ENCODE data around the gene CABLES2.

DNA sequence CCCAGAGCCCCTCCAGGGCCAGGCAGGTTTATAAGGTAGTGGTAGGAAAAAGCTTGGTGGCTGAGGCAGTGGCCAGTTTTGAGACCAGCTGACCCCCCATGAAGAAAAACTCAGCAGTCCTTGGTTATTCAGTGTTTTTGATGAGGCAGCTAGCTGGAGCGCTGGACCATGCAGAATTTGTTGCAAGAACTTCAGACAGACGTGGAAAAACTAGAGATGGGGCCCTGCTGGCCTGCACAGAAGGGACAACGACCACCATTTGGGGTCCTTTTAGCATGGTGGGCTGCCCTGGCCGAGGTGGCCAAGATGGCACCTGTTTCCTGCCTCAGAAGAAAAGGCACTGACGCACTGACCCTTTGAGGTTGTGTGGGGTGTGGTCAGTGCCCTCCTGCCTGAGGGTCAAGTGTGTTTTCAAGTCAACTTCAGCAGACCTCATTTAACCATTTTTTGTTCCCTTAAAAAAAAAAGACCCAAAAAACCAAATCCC lies 17.4 kb downstream of the CABLES2 start:
- TF ChIP-seq POLR2A (IDR thresholded peaks at IDR 0.05), result no peak
- TF ChIP-seq, protein P1, sequence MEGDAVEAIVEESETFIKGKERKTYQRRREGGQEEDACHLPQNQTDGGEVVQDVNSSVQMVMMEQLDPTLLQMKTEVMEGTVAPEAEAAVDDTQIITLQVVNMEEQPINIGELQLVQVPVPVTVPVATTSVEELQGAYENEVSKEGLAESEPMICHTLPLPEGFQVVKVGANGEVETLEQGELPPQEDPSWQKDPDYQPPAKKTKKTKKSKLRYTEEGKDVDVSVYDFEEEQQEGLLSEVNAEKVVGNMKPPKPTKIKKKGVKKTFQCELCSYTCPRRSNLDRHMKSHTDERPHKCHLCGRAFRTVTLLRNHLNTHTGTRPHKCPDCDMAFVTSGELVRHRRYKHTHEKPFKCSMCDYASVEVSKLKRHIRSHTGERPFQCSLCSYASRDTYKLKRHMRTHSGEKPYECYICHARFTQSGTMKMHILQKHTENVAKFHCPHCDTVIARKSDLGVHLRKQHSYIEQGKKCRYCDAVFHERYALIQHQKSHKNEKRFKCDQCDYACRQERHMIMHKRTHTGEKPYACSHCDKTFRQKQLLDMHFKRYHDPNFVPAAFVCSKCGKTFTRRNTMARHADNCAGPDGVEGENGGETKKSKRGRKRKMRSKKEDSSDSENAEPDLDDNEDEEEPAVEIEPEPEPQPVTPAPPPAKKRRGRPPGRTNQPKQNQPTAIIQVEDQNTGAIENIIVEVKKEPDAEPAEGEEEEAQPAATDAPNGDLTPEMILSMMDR (IDR thresholded peaks at IDR 0.05), result no peak

Measured in testis (tissue), 2 donors.